Measurements from ENCODE around the gene LFNG.

Gene LFNG

DNA sequence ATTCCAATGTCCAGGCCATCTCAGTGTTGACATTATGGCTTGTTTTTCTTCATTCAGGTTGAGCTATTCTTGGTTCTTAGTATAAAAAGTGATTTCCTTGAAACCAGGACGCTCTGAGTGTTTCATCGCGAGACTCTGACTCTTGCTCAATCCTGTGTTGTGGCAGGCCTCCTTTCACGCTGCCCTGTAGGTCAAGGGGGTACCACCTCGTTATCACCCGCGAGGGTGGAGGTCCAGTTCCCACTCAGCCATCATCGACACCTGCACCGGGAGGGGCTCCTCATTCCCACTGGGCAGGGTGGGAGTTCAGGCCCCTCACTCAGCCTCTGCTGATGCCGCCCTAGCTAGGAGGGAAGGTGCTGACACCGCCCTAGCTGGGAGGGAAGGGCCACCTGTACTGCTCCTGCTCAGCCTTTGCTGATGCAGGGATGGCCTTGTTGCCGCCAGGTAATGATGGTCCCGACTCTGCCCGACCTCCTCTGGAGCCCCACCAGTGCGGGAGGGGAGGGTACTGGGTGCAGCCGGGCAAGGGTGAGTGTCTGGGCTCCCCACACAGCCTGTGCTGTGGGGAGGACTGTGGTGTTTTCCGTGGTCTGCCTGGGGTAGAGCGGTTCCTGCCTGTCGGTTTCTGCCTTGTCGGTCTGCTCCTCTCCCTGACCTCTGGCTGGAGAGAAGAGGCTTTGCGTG lies 55.6 kb downstream of the LFNG start:
- no peak for DNase-seq

DNA sequence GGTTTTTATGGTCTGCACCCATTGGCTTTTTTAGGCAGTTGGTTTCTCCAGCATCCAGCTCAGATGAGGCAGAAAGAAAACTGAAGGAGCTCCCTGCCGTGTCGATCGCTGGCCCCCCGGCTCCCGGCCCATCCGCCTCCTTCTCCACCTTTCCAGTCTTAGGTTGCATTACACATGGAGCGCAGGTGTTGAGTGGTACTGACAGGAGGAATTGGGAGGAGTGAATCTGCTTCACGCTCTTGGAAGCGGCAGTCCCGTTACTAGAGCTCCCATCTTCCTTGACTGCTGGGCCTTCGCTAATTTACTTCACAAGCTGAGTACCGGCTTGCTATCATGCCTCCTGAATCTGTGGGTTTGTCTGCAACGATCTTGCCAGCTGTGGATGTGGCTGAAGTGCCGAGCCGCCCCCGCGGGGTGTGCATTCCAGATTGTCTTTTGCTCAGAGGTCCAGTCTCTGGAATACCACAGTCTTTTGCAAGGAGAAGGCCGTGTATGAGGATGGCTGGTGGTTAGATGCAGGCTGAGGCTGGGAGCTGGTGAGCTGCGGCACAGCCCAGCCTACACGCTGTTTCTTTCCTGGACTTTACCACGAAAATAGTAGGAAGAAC lies 56.3 kb downstream of the LFNG start:
- DNase-seq = no peak

DNA sequence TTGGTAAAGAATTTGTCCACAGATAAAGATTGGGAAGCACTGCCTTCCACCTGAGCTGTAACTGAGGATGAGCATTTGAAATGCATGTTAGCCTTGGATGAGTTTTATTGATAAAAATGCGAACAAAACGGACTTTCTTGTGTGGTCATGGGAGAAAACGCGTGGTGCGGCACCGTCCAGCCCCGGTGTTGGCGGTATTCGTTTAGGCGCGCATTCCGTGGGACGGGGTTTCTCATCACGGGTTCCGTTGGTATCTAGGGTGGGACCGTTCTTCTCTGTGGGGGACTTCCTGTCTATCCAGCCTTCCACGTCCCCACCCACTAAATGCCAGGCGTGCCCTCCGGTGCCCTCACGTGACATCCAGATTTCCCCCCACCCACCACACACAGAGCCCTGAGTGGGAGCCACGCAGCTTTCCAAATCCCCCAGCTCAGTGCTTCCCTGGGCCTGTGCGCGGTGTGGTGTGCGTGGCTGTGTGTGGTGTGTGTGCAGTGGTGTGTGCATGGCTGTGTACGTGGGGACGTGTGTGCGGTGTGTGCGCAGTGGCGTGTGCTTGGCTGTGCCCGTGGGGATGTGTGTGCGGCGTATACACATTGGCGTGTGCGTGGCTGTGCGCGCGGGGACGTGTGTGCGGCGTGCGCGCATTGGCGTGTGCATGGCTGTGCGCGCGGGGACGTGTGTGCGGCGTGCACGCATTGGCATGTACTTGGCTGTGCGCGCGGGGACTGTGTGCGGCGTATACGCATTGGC lies 57.3 kb downstream of the LFNG start:
- no peak for DNase-seq
